Activated CD4-positive, alpha-beta T cell treated with anti-CD3 and anti-CD28 coated beads for 36 hours (primary cell): ENCODE results near the gene FGF23. TPM values are rescaled to one million over a fixed set of nuclear protein-coding genes. Genes with fewer than 3 reads are reported as not detected.
"Not testable (repeated sequence)": the region's sequence is repeated elsewhere in the genome, so short reads cannot be mapped to it uniquely, and the experiment has no call there.

Source experiments
- ATAC-seq: fragments of 200-7000 bp; cut with Tn5 transposase; one replicate; pipeline ENCODE4 v1.10.0; 2021; ENCODE audit warnings: mild to moderate bottlenecking, moderate library complexity
- CTCF ChIA-PET: fragments of 350-600 bp; sonication (Branson Sonifier 250); formaldehyde crosslinking; loops from one replicate; lab custom pipeline; 2021; ENCODE audit warnings: antibody characterized with exemption; lab: Charles Lee
- POLR2A ChIA-PET: fragments of 350-600 bp; sonication (Branson Sonifier 250); formaldehyde crosslinking; loops from one replicate; lab custom pipeline; 2021; ENCODE audit warnings: antibody characterized with exemption, inconsistent platforms; lab: Charles Lee
- DNase-seq: peaks from one replicate; pipeline ENCODE4 v3.0.0-alpha.2; 2020
- H3K27ac Mint-ChIP-seq: one replicate; pipeline ENCODE4 v1.8.0; 2021; ENCODE audit warnings: mixed read lengths
- H3K27me3 Mint-ChIP-seq: one replicate; pipeline ENCODE4 v1.8.0; 2021; ENCODE audit warnings: mixed read lengths
- H3K36me3 Mint-ChIP-seq: one replicate; pipeline ENCODE4 v1.8.0; 2021; ENCODE audit warnings: low read depth, mixed read lengths
- H3K4me1 Mint-ChIP-seq: one replicate; pipeline ENCODE4 v1.8.0; 2021; ENCODE audit warnings: mixed read lengths
- H3K4me3 Mint-ChIP-seq: one replicate; pipeline ENCODE4 v1.8.0; 2021; ENCODE audit warnings: mild to moderate bottlenecking, moderate library complexity, mixed read lengths
- H3K9me3 Mint-ChIP-seq: one replicate; pipeline ENCODE4 v1.8.0; 2021; ENCODE audit warnings: low read depth, mixed read lengths
- intact Hi-C, 2 experiments: fragments of 100-400 bp; cut with DNase I in 1 of 2; cut with micrococcal nuclease in 1 of 2; formaldehyde crosslinking; loops; one replicate each; pipeline versions ENCODE4 v1.14.2 to v1.15.1; 2022 to 2024; cut with DNase I, micrococcal nuclease
- total RNA-seq, 2 experiments: library from RNA; stranded (reverse); gene quantifications; one replicate each; pipeline ENCODE4 v1.2.3, GENCODE V29; 2021

Gene FGF23
- total RNA-seq, 2 experiments from 2014 or later, result not detected

- H3K4me1 Mint-ChIP-seq, result peaks cover 11% of the 10 kb centered on the region
- intact Hi-C loops, result no loop called here
- ChIA-PET POLR2A (no interaction called here), CTCF (interaction anchor here (0.5 to 0.8 kb wide), 3 partner anchors 9 to 1086 kb away, joined by 3 to 4 read pairs (median 3); no protein-coding TSS in a partner anchor)
- no peaks in the 10 kb centered on the region for H3K36me3 Mint-ChIP-seq
- DNase-seq (no peak), ATAC-seq (no peak)
- H3K9me3 Mint-ChIP-seq, result no peaks in the 10 kb centered on the region
- no peak overlapping the region for H3K27ac Mint-ChIP-seq
- H3K4me3 Mint-ChIP-seq, result no peak overlapping the region
- peaks cover 8% of the 10 kb centered on the region for H3K27me3 Mint-ChIP-seq
Measured at GRCh38 chr12:4412056-4412455, 32.5 kb upstream of the FGF23 start.

- POLR2A ChIA-PET, result no interaction called here
- ATAC-seq, result no peak
- CTCF ChIA-PET, result interaction anchor here (0.9 to 3.3 kb wide), 2 partner anchors 13 to 18 kb away, joined by 3 to 8 read pairs; no protein-coding TSS in a partner anchor
- Mint-ChIP-seq H3K27ac (no peak overlapping the region), H3K4me1 (no peaks in the 10 kb centered on the region), H3K4me3 (no peak overlapping the region), H3K27me3 (no peaks in the 10 kb centered on the region), H3K9me3 (no peaks in the 10 kb centered on the region), H3K36me3 (no peaks in the 10 kb centered on the region)
- no peak for DNase-seq
- intact Hi-C loops, result no loop called here
Measured at GRCh38 chr12:4407136-4407535, 27.6 kb upstream of the FGF23 start.

GRCh38 chr12:4404877-4405637 is 25.5 kb upstream of the FGF23 start:
- H3K27me3 Mint-ChIP-seq, POLR2A ChIA-PET, DNase-seq, H3K27ac Mint-ChIP-seq, H3K4me3 Mint-ChIP-seq, ATAC-seq, H3K9me3 Mint-ChIP-seq, H3K4me1 Mint-ChIP-seq, H3K36me3 Mint-ChIP-seq, intact Hi-C loops: not testable (repeated sequence)
- CTCF ChIA-PET, result interaction anchor here (3.3 kb wide), 1 partner anchor 15 kb away, joined by 8 read pairs; no protein-coding TSS in a partner anchor

GRCh38 chr12:4402996-4403395 is 23.5 kb upstream of the FGF23 start:
- intact Hi-C loops, result no loop called here
- Mint-ChIP-seq H3K27me3 (peaks cover 4% of the 10 kb centered on the region), H3K9me3 (no peaks in the 10 kb centered on the region), H3K27ac (no peak overlapping the region), H3K4me3 (no peak overlapping the region), H3K36me3 (no peaks in the 10 kb centered on the region), H3K4me1 (no peaks in the 10 kb centered on the region)
- DNase-seq (no peak), ATAC-seq (no peak)
- ChIA-PET CTCF (interaction anchor here (0.7 to 1.1 kb wide), 5 partner anchors 10 to 19 kb away, joined by 3 read pairs; no protein-coding TSS in a partner anchor), POLR2A (no interaction called here)

GRCh38 chr12:4401117-4401516 is 21.6 kb upstream of the FGF23 start:
- no peaks in the 10 kb centered on the region for H3K36me3 Mint-ChIP-seq
- no peak overlapping the region for H3K27ac Mint-ChIP-seq
- POLR2A ChIA-PET, result no interaction called here
- CTCF ChIA-PET, result interaction anchor here (0.5 to 1.3 kb wide), 3 partner anchors 20 to 369 kb away, joined by 3 to 6 read pairs (median 5); no protein-coding TSS in a partner anchor
- no peaks in the 10 kb centered on the region for H3K4me1 Mint-ChIP-seq
- H3K4me3 Mint-ChIP-seq, result no peak overlapping the region
- peaks cover 4% of the 10 kb centered on the region for H3K27me3 Mint-ChIP-seq
- ATAC-seq (no peak), DNase-seq (no peak)
- intact Hi-C loops, result no loop called here
- H3K9me3 Mint-ChIP-seq, result no peaks in the 10 kb centered on the region

- CTCF ChIA-PET, result interaction anchor here (1.2 kb wide), 1 partner anchor 25 kb away, joined by 3 read pairs; no protein-coding TSS in a partner anchor
- POLR2A ChIA-PET, result no interaction called here
Measured at GRCh38 chr12:4395818-4396217, 16.3 kb upstream of the FGF23 start.

GRCh38 chr12:4393211-4393610 is 13.7 kb upstream of the FGF23 start:
- no peak overlapping the region for H3K27ac Mint-ChIP-seq
- no peak for ATAC-seq
- no peaks in the 10 kb centered on the region for H3K9me3 Mint-ChIP-seq
- no peaks in the 10 kb centered on the region for H3K4me1 Mint-ChIP-seq
- no peak overlapping the region for H3K4me3 Mint-ChIP-seq
- DNase-seq, result no peak
- POLR2A ChIA-PET, result no interaction called here
- peaks cover 23% of the 10 kb centered on the region for H3K27me3 Mint-ChIP-seq
- intact Hi-C loops, result no loop called here
- CTCF ChIA-PET, result interaction anchor here (1.0 to 1.1 kb wide), 2 partner anchors 9 to 27 kb away, joined by 3 read pairs; no protein-coding TSS in a partner anchor
- no peaks in the 10 kb centered on the region for H3K36me3 Mint-ChIP-seq

More at GRCh38 chr12:4395818-4396217, 16.3 kb upstream of the FGF23 start:
- ATAC-seq, result no peak
- Mint-ChIP-seq H3K27me3 (peaks cover 23% of the 10 kb centered on the region), H3K4me3 (no peak overlapping the region), H3K36me3 (no peaks in the 10 kb centered on the region), H3K4me1 (no peaks in the 10 kb centered on the region), H3K9me3 (no peaks in the 10 kb centered on the region), H3K27ac (no peak overlapping the region)
- no peak for DNase-seq
- intact Hi-C loops, result no loop called here

- ATAC-seq, result no peak
- no peaks in the 10 kb centered on the region for H3K9me3 Mint-ChIP-seq
- intact Hi-C loops, result no loop called here
- no peak for DNase-seq
- no peak overlapping the region for H3K4me3 Mint-ChIP-seq
- H3K27me3 Mint-ChIP-seq, result peaks cover 23% of the 10 kb centered on the region
- H3K27ac Mint-ChIP-seq, result no peak overlapping the region
- H3K4me1 Mint-ChIP-seq, result no peaks in the 10 kb centered on the region
- ChIA-PET POLR2A (no interaction called here), CTCF (interaction anchor here (1.0 kb wide), 1 partner anchor 10 kb away, joined by 3 read pairs; no protein-coding TSS in a partner anchor)
- H3K36me3 Mint-ChIP-seq, result no peaks in the 10 kb centered on the region
Measured at GRCh38 chr12:4392223-4392742, 12.8 kb upstream of the FGF23 start.

- no peaks in the 10 kb centered on the region for H3K9me3 Mint-ChIP-seq
- peaks cover 7% of the 10 kb centered on the region for H3K27me3 Mint-ChIP-seq
- H3K4me3 Mint-ChIP-seq, result no peak overlapping the region
- POLR2A ChIA-PET, result no interaction called here
- H3K36me3 Mint-ChIP-seq, result no peaks in the 10 kb centered on the region
- H3K27ac Mint-ChIP-seq, result no peak overlapping the region
- CTCF ChIA-PET, result interaction anchor here (0.6 to 1.4 kb wide), 4 partner anchors 8 to 369 kb away, joined by 3 to 4 read pairs (median 4); no protein-coding TSS in a partner anchor
- H3K4me1 Mint-ChIP-seq, result no peaks in the 10 kb centered on the region
- ATAC-seq, result no peak
- intact Hi-C loops, result no loop called here
- DNase-seq, result no peak
Measured at GRCh38 chr12:4388662-4389061, 9.2 kb upstream of the FGF23 start.

GRCh38 chr12:4388032-4388431 is 8.5 kb upstream of the FGF23 start:
- DNase-seq (no peak), ATAC-seq (no peak)
- Mint-ChIP-seq H3K4me1 (no peaks in the 10 kb centered on the region), H3K27ac (no peak overlapping the region), H3K27me3 (peaks cover 7% of the 10 kb centered on the region), H3K36me3 (no peaks in the 10 kb centered on the region), H3K9me3 (no peaks in the 10 kb centered on the region), H3K4me3 (no peak overlapping the region)
- ChIA-PET POLR2A (no interaction called here), CTCF (interaction anchor here (0.6 to 1.4 kb wide), 3 partner anchors 8 to 370 kb away, joined by 4 read pairs; no protein-coding TSS in a partner anchor)
- intact Hi-C loops, result no loop called here

- CTCF ChIA-PET, result no interaction called here
Measured at GRCh38 chr12:4387607-4388006, 8.1 kb upstream of the FGF23 start.

More at GRCh38 chr12:4387607-4388006, 8.1 kb upstream of the FGF23 start:
- Mint-ChIP-seq H3K9me3 (no peaks in the 10 kb centered on the region), H3K27me3 (peaks cover 4% of the 10 kb centered on the region), H3K4me3 (no peak overlapping the region), H3K27ac (no peak overlapping the region), H3K4me1 (no peaks in the 10 kb centered on the region), H3K36me3 (no peaks in the 10 kb centered on the region)
- no peak for DNase-seq
- POLR2A ChIA-PET, result no interaction called here
- intact Hi-C loops, result no loop called here
- ATAC-seq, result no peak
